Measurements from ENCODE around the gene C14orf132.

The C14orf132 gene

DNA sequence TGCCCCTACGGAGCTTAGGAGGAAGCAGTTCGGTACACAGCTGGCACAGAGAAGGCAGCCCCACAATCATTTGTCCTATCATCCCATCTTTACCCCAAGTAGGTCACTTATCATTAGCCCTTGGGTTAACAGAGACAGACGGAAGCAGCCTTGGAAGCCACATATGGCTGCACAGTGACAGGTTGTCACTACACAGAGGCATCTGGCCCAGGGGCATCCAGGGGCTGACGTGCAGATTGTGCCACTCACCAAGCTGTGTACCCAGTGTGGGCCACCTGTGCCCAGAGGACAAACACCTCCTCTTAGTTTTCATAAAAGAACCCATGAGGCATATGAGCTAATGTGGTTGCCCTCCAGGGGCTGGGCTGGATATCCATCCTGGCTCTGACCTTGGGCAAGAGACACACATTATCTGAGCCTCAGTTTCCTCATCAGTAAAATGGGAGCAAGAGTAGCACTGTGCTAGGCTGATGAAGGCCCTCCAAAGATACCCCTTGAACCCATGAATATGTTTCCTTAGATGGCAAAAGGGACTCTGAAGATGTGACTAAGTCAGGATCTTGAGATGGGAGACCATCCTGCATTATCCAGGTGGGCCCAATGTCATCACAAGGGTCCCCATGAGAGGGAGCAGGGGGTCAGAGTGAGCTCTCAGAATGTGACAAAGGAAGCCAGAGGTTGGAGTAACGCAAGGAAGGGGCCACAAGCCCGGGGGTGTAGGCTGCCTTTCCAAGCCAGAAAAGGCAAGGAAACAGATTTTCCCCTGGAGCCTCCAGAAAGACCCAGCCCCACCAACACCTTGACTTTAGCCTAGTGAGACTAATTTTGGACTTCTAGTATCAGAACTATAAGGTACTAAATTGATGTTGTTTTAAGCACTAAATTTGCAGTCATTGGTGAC, 64.6 kb downstream of the C14orf132 start:
- no peak for TF ChIP-seq CTCF (conservative IDR thresholded peaks at IDR 0.05)
- no peak overlapping the region for H3K27ac ChIP-seq

DNA sequence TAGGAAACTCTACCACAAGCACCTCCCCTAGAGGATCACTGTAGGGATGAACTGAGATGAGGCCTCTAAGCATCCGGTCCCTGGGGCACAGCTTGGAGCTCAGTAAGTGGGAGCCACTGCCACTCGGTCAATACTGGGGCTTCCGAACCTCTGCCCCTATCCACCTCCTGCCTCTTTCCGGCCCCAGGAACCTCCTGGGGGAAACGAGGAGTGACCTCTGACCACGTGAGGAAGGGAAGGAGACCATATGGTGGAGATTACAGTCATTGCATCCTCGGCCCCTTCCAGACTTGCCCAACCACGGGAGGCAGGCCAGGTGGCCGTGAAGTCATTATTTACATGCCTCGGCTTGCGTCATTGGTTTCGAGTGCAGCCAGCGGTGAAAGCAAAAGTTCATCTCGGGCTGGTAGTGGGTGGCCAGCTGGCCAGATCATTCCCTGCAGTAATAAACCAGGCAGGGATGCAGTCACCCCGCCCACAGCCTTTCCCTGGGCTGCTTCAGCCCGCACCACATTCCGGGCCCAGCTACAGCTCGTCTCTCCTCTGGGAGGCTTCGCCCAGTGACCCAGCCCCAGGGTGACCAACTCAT, 65.4 kb downstream of the C14orf132 start:
- H3K27ac ChIP-seq = no peak overlapping the region
- TF ChIP-seq CTCF (conservative IDR thresholded peaks at IDR 0.05) = no peak

DNA sequence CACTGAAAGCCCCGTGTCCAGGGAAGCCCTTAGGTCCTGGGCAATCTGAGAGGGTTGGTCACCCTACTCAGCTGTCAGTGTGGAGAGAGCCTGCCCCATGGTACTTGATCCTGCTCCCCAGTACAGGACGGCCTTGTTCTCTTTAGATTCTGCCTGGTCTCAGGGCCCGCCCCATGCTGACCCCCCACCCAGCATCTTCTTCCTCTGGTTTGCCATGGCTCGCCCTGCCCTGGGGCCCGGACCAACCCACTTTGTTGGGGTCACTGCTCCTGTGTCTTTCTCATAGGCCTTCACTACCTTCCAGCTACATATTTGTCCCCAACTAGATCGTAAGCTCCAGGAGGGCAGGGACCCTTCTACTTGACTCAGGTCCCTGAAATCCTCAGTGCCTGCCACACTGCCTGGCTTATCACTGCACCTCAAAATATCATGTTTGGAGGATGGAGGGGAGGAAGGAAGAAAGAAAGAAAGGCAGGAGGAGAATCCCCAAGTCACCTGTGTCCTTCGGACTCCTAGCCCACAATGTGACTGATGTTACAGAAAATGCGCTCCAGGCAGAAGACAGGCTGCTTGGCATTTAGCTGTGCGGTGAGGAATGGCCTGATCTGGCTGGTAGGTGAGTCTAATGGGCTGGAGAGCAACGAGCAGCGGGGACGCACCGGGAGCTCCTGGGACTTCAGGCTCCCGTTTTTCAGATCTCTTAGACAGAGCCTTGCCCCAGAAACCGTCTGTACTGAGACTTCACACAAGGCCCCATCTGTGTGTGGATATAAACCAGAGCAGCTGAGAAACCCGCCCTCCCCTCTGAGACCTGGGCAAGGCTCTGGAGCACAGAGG, 66.1 kb downstream of the C14orf132 start:
- TF ChIP-seq CTCF (conservative IDR thresholded peaks at IDR 0.05) = no peak
- no peak overlapping the region for H3K27ac ChIP-seq

GRCh38 chr14:96105926-96106441, 66.8 kb downstream of the C14orf132 start:
- TF ChIP-seq CTCF (conservative IDR thresholded peaks at IDR 0.05) = no peak

GRCh38 chr14:96106891-96107290, 67.7 kb downstream of the C14orf132 start:
- H3K27ac ChIP-seq = no peak overlapping the region
- TF ChIP-seq CTCF (conservative IDR thresholded peaks at IDR 0.05) = no peak

More at GRCh38 chr14:96105926-96106441, 66.8 kb downstream of the C14orf132 start:
- H3K27ac ChIP-seq = no peak overlapping the region

GRCh38 chr14:96108061-96108795, 69.1 kb downstream of the C14orf132 start:
- TF ChIP-seq CTCF (conservative IDR thresholded peaks at IDR 0.05) = peak; percentile 59
- H3K27ac ChIP-seq = no peak overlapping the region

Measured in VCaP (cell line).